OCI-LY7 (cell line): ENCODE measurements around the gene ACOT11. TPM values are rescaled to one million over a fixed set of nuclear protein-coding genes. Genes with fewer than 3 reads are reported as not detected.

Experiments used
- BruUV-seq: library from RNA; stranded (reverse); fragments of 400-500 nt; replicated peaks from 2 replicates; lab custom pipeline; 2021; lab: Mats Ljungman, UMichigan
- CTCF ChIA-PET: fragments of 300-600 bp; sonication (Branson Sonifier 250); formaldehyde crosslinking; loops from one replicate; lab custom pipeline; 2022; ENCODE audit warnings: antibody characterized with exemption; ENCODE audit not compliant: unreplicated experiment; lab: Charles Lee
- POLR2A ChIA-PET: fragments of 300-600 bp; sonication (Branson Sonifier 250); formaldehyde crosslinking; loops from one replicate; lab custom pipeline; 2022; ENCODE audit warnings: antibody characterized with exemption; lab: Charles Lee
- DNase-seq: peaks from one replicate; pipeline ENCODE4 v3.0.0-alpha.2; 2015; ENCODE audit warnings: low spot score
- H2AFZ ChIP-seq: fragments of 200-600 bp; sonication (generic), shearing (Covaris generic); 2 replicates; pipeline ENCODE4 v1.6.1; 2014; ENCODE audit warnings: mild to moderate bottlenecking, antibody characterized with exemption, low read length, moderate library complexity
- H3K27ac ChIP-seq: fragments of 200-600 bp; sonication (generic); 2 replicates; pipeline ENCODE4 v1.5.1; 2014; ENCODE audit warnings: mixed run types, low read depth, mild to moderate bottlenecking, moderate library complexity, low read length, inconsistent platforms; ENCODE audit not compliant: poor library complexity, severe bottlenecking
- H3K36me3 ChIP-seq: fragments of 200-600 bp; sonication (generic); 2 replicates; pipeline ENCODE4 v1.6.1; 2014; ENCODE audit warnings: mild to moderate bottlenecking, antibody characterized with exemption, low read length, moderate library complexity, mixed read lengths; ENCODE audit not compliant: insufficient read depth
- H3K4me1 ChIP-seq: fragments of 200-600 bp; sonication (generic); 2 replicates; pipeline ENCODE4 v1.5.1; 2014; ENCODE audit warnings: mild to moderate bottlenecking, low read length; ENCODE audit not compliant: insufficient read depth, poor library complexity, severe bottlenecking
- H3K4me2 ChIP-seq: fragments of 200-600 bp; sonication (generic); 2 replicates; pipeline ENCODE4 v1.6.1; 2014; ENCODE audit warnings: mild to moderate bottlenecking, low read length
- H3K4me3 ChIP-seq: fragments of 200-600 bp; sonication (generic); 2 replicates; pipeline ENCODE4 v1.5.1; 2014; ENCODE audit warnings: mild to moderate bottlenecking, low read depth, low read length; ENCODE audit not compliant: poor library complexity, severe bottlenecking
- H3K79me2 ChIP-seq: fragments of 200-600 bp; sonication (generic); 2 replicates; pipeline ENCODE4 v1.6.1; 2016; ENCODE audit warnings: low read depth, mild to moderate bottlenecking, low read length, moderate library complexity, mixed read lengths; ENCODE audit not compliant: insufficient read depth
- H3K9me2 ChIP-seq: fragments of 200-600 bp; sonication (generic); 2 replicates; pipeline ENCODE4 v1.6.1; 2016; ENCODE audit warnings: mild to moderate bottlenecking, low read length, mixed read lengths; ENCODE audit not compliant: insufficient read depth
- H3K9me3 ChIP-seq: fragments of 200-600 bp; sonication (generic); 2 replicates; pipeline ENCODE4 v1.6.1; 2014; ENCODE audit warnings: mild to moderate bottlenecking, mixed run types, low read length, mixed read lengths
- H4K20me1 ChIP-seq: fragments of 200-600 bp; sonication (generic); 2 replicates; pipeline ENCODE4 v1.6.1; 2014; ENCODE audit warnings: mild to moderate bottlenecking, antibody characterized with exemption, low read length, moderate library complexity, mixed read lengths; ENCODE audit not compliant: insufficient read depth
- CTCF ChIP-seq: fragments of 200-600 bp; sonication (generic); conservative IDR thresholded peaks from 2 replicates; pipeline ENCODE4 v1.5.1; 2014; ENCODE audit warnings: mild to moderate bottlenecking, antibody characterized with exemption, low read length, moderate library complexity, mixed read lengths
- EZH2phosphoT487 ChIP-seq: fragments of 200-600 bp; sonication (generic); IDR thresholded peaks from 2 replicates; pipeline ENCODE4 v1.6.1; 2018; ENCODE audit warnings: low read depth, borderline replicate concordance, mild to moderate bottlenecking, mixed run types, antibody characterized with exemption, low read length, moderate library complexity, mixed read lengths
- intact Hi-C: fragments of 100-400 bp; cut with micrococcal nuclease; formaldehyde crosslinking; loops from one replicate; pipeline ENCODE4 v1.10.0; 2022; ENCODE audit not compliant: unreplicated experiment
- total RNA-seq, 2 experiments: library from RNA; depleted of rRNA in 1 of 2; stranded (reverse); fragments of >200 nt in 1 of 2; shearing (Covaris generic) in 1 of 2; gene quantifications; 2 replicates each; pipeline ENCODE4 v1.2.3, GENCODE V29; 2014 to 2022

ACOT11 gene
- total RNA-seq, 2 experiments from 2014 or later: not detected

- ChIA-PET POLR2A (no interaction called here), CTCF (no interaction called here)
- Histone ChIP-seq H4K20me1 (no peaks in the 10 kb centered on the region), H3K4me1 (no peaks in the 10 kb centered on the region), H3K9me2 (no peaks in the 10 kb centered on the region), H3K4me2 (no peak overlapping the region), H3K4me3 (no peak overlapping the region), H3K79me2 (no peaks in the 10 kb centered on the region), H3K27ac (no peak overlapping the region), H2AFZ (no peak overlapping the region), H3K36me3 (no peaks in the 10 kb centered on the region), H3K9me3 (no peaks in the 10 kb centered on the region)
- TF ChIP-seq EZH2phosphoT487 (no peak), CTCF (no peak)
- no TSS peak for BruUV-seq
- intact Hi-C loops: no loop called here
- no peak for DNase-seq
These were observed 71.7 kb downstream of the ACOT11 start for GRCh38 chr1:54619749-54620148.

GRCh38 chr1:54623216-54624007 is 75.4 kb downstream of the ACOT11 start, which contains the start of gene FAM151A:
TSS of gene FAM151A (minus strand) at chr1:54623525. CDS start at chr1:54623395, 130 bp downstream.
- Histone ChIP-seq H3K4me1 (no peaks in the 10 kb centered on the region), H3K79me2 (no peaks in the 10 kb centered on the region), H3K36me3 (no peaks in the 10 kb centered on the region), H3K27ac (no peak within 1 kb of the TSS), H3K4me2 (no peak within 1 kb of the TSS), H3K9me3 (no peaks in the 10 kb centered on the region), H4K20me1 (no peaks in the 10 kb centered on the region), H3K4me3 (no peak within 1 kb of the TSS), H2AFZ (no peak within 1 kb of the TSS), H3K9me2 (no peaks in the 10 kb centered on the region)
- ChIA-PET POLR2A (interaction anchor here (0.7 kb wide), 1 partner anchor 303 kb away, joined by 4 read pairs; no protein-coding TSS in a partner anchor), CTCF (no interaction called here)
- no peak for DNase-seq
- no peak for TF ChIP-seq EZH2phosphoT487
- no peak for TF ChIP-seq CTCF
- intact Hi-C loops: no loop called here
- no TSS peak for BruUV-seq
